HT1080 (cell line): ENCODE results near the gene PRR20G. TPM values are rescaled to one million over a fixed set of nuclear protein-coding genes. Genes with fewer than 3 reads are reported as not detected.
"Not testable (repeated sequence)": the region's sequence is repeated elsewhere in the genome, so short reads cannot be mapped to it uniquely, and the experiment has no call there.

Experiments
- DNase-seq: peaks from one replicate; pipeline ENCODE4 v3.0.0-alpha.2; 2015; ENCODE audit warnings: low read depth
- polyA plus RNA-seq, 2 experiments: library from polyadenylated mRNA; depleted of rRNA; stranded (reverse); fragments of >200 nt; gene quantifications; 2 replicates each; pipeline ENCODE4 v1.2.3, GENCODE V29; 2015
- total RNA-seq: library from RNA; depleted of rRNA; stranded (reverse); fragments of >200 nt; shearing (Covaris generic); gene quantifications from 2 replicates; pipeline ENCODE4 v1.2.3, GENCODE V29; 2014; rRNA removed

PRR20G gene
- total RNA-seq, result not detected in 2 replicates
- polyA plus RNA-seq (2015; cell fraction: cytosol; rRNA removed), result 0.07 and 0.08 TPM in 2 replicates
- polyA plus RNA-seq (2015; cell fraction: nucleus; rRNA removed), result not detected in 2 replicates

- no peak for DNase-seq
Observed at GRCh38 chr3:127287840-127288239, at the start of gene PRR20G. PRR20G (minus strand) TSS chr3:127288046; CDS start chr3:127287365, 681 bp downstream.

- no peak for DNase-seq
Observed at GRCh38 chr3:127337001-127337400, 49.2 kb upstream of the PRR20G start.

GRCh38 chr3:127336101-127336500 lies 48.3 kb upstream of the PRR20G start:
- DNase-seq, result no peak

GRCh38 chr3:127330385-127330784 lies 42.5 kb upstream of the PRR20G start:
- no peak for DNase-seq

GRCh38 chr3:127329631-127330285 lies 41.9 kb upstream of the PRR20G start:
- no peak for DNase-seq

GRCh38 chr3:127328421-127328820 lies 40.6 kb upstream of the PRR20G start:
- DNase-seq, result no peak

GRCh38 chr3:127326341-127326740 lies 38.5 kb upstream of the PRR20G start:
- no peak for DNase-seq

- DNase-seq, result no peak
Observed at GRCh38 chr3:127325629-127325961, 37.7 kb upstream of the PRR20G start.

- DNase-seq, result no peak
Observed at GRCh38 chr3:127324913-127325628, 37.2 kb upstream of the PRR20G start.

GRCh38 chr3:127324076-127324475 lies 36.2 kb upstream of the PRR20G start:
- no peak for DNase-seq

- DNase-seq, result no peak
Observed at GRCh38 chr3:127323581-127323980, 35.7 kb upstream of the PRR20G start.

GRCh38 chr3:127321371-127321770 lies 33.5 kb upstream of the PRR20G start:
- no peak for DNase-seq

GRCh38 chr3:127320529-127321121 lies 32.8 kb upstream of the PRR20G start:
- no peak for DNase-seq

- no peak for DNase-seq
Observed at GRCh38 chr3:127316685-127317084, 28.8 kb upstream of the PRR20G start.

GRCh38 chr3:127312818-127313217 lies 25.0 kb upstream of the PRR20G start:
- no peak for DNase-seq

GRCh38 chr3:127308821-127309220 lies 21.0 kb upstream of the PRR20G start:
- not testable (repeated sequence) for DNase-seq

- DNase-seq, result no peak
Observed at GRCh38 chr3:127307916-127308315, 20.1 kb upstream of the PRR20G start.

- DNase-seq, result no peak
Observed at GRCh38 chr3:127307112-127307835, 19.4 kb upstream of the PRR20G start.

GRCh38 chr3:127306361-127307111 lies 18.7 kb upstream of the PRR20G start:
- DNase-seq, result no peak

- DNase-seq, result no peak
Observed at GRCh38 chr3:127305499-127306060, 17.7 kb upstream of the PRR20G start.
